ENCODE results near the gene MRPS9. TPM values are rescaled to one million over a fixed set of nuclear protein-coding genes. Genes with fewer than 3 reads are reported as not detected.
A peak's percentile ranks its signal among the peaks of the same experiment; 100 is the strongest.

MRPS9 gene
- total and polyA plus RNA-seq, 2 of the 13 experiments (the other 11 are each of a cell fraction or from before 2014, with no cell fraction given) = 31.2 to 91.8 TPM

DNA sequence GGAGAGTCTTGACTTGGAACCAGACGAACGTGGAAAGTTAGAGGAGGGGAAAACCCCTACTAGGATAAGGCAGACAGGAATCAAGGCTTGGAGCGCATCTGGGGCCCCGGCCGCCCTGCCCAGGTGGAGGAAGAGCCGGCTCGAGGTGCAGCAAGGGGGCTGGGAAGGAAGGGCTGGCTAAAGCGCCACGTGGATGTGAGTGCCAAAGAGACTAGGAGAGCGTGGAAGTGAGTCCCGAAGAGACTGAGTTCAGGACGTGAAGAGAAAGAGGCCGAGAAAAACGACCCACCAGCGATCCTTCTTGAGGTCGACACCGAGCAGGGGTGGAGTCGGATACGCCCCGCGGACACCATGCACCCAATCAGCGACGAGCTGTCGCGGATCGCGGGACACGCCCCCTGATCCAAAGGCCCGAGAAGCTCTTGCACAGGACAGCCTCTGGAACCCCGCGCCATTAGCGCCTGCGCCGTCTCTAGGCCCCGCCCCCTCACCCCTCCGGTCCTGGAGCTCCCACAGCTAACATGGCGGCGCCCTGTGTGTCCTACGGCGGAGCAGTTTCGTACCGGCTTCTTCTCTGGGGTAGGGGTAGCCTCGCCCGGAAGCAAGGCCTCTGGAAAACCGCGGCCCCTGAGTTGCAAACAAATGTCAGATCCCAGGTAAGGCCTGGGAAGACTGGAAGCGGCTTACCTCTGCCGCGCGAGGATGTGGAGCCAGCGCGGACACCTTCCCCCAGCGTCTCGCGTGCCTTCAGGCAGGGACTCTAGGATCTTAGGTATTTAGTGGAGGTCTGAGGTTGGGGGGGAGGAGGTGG lies at the start of gene MRPS9 (continued):
- TF ChIP-seq HOMEZ (CRISPR knock-in tag; IDR thresholded peaks at IDR 0.05; ENCODE audit: low read depth) (peak; percentile 75), SRSF9 (IDR thresholded peaks at IDR 0.05; ENCODE audit: borderline replicate concordance, insufficient read depth, low read depth, low read length, poor library complexity, severe bottlenecking) (no peak), ZNF530 (CRISPR knock-in tag; IDR thresholded peaks at IDR 0.05; ENCODE audit: low read depth) (no peak), CREB1 (IDR thresholded peaks at IDR 0.05) (peak; percentile 28; the same call in 1 of the 2 replicates), CREB1 (CRISPR knock-in tag; IDR thresholded peaks at IDR 0.05) (no peak), ZSCAN9 (CRISPR knock-in tag; IDR thresholded peaks at IDR 0.05; ENCODE audit: borderline replicate concordance) (peak; percentile 62; the same call in 1 of the 2 replicates), ZBTB3 (CRISPR knock-in tag; IDR thresholded peaks at IDR 0.05; ENCODE audit: borderline replicate concordance, low read depth) (no peak; the same call in 1 of the 2 replicates), SMAD9 (CRISPR knock-in tag; IDR thresholded peaks at IDR 0.05) (peak; percentile 20; the same call in 1 of the 2 replicates), ZNF746 (CRISPR knock-in tag; IDR thresholded peaks at IDR 0.05) (peak; percentile 64; the same call in 1 of the 2 replicates), ZZZ3 (CRISPR knock-in tag; IDR thresholded peaks at IDR 0.05; ENCODE audit: borderline replicate concordance) (0 out of 2 replicates have a peak, but pooled peaks have one; percentile 47), SAFB2 (CRISPR knock-in tag; IDR thresholded peaks at IDR 0.05; ENCODE audit: borderline replicate concordance, low read depth) (peak; percentile 62; the same call in 1 of the 2 replicates), RBAK (CRISPR knock-in tag; IDR thresholded peaks at IDR 0.05) (no peak), ZBTB7B (CRISPR knock-in tag; IDR thresholded peaks at IDR 0.05) (peak; percentile 33; the same call in 1 of the 2 replicates), KDM6A (CRISPR knock-in tag; IDR thresholded peaks at IDR 0.05; ENCODE audit: low read depth) (no peak), ZNF709 (CRISPR knock-in tag; IDR thresholded peaks at IDR 0.05) (no peak), GZF1 (CRISPR knock-in tag; IDR thresholded peaks at IDR 0.05) (peak; percentile 43; the same call in 1 of the 2 replicates), GABPA (IDR thresholded peaks at IDR 0.05; ENCODE audit: low read depth, low read length) (no peak), GABPA (CRISPR knock-in tag; IDR thresholded peaks at IDR 0.05; ENCODE audit: low read depth) (peak; percentile 27; the same call in 1 of the 2 replicates), MED8 (CRISPR knock-in tag; IDR thresholded peaks at IDR 0.05; ENCODE audit: insufficient replicate concordance) (peak; percentile 91)
- TF ChIP-seq, protein P1, sequence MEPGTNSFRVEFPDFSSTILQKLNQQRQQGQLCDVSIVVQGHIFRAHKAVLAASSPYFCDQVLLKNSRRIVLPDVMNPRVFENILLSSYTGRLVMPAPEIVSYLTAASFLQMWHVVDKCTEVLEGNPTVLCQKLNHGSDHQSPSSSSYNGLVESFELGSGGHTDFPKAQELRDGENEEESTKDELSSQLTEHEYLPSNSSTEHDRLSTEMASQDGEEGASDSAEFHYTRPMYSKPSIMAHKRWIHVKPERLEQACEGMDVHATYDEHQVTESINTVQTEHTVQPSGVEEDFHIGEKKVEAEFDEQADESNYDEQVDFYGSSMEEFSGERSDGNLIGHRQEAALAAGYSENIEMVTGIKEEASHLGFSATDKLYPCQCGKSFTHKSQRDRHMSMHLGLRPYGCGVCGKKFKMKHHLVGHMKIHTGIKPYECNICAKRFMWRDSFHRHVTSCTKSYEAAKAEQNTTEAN (CRISPR knock-in tag; conservative IDR thresholded peaks at IDR 0.05) = 0 out of 2 replicates have a peak, but pooled peaks have one; percentile 44
- TF ChIP-seq, protein P2, sequence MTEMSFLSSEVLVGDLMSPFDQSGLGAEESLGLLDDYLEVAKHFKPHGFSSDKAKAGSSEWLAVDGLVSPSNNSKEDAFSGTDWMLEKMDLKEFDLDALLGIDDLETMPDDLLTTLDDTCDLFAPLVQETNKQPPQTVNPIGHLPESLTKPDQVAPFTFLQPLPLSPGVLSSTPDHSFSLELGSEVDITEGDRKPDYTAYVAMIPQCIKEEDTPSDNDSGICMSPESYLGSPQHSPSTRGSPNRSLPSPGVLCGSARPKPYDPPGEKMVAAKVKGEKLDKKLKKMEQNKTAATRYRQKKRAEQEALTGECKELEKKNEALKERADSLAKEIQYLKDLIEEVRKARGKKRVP (CRISPR knock-in tag; IDR thresholded peaks at IDR 0.05) = 0 out of 4 replicates have a peak, but pooled peaks of 1 of the 2 experiments have one; percentile 31
- TF ChIP-seq, protein P3, sequence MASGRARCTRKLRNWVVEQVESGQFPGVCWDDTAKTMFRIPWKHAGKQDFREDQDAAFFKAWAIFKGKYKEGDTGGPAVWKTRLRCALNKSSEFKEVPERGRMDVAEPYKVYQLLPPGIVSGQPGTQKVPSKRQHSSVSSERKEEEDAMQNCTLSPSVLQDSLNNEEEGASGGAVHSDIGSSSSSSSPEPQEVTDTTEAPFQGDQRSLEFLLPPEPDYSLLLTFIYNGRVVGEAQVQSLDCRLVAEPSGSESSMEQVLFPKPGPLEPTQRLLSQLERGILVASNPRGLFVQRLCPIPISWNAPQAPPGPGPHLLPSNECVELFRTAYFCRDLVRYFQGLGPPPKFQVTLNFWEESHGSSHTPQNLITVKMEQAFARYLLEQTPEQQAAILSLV (CRISPR knock-in tag; IDR thresholded peaks at IDR 0.05; ENCODE audit: borderline replicate concordance) = peak; percentile 78; the same call in 1 of the 2 replicates
- TF ChIP-seq, protein P4, sequence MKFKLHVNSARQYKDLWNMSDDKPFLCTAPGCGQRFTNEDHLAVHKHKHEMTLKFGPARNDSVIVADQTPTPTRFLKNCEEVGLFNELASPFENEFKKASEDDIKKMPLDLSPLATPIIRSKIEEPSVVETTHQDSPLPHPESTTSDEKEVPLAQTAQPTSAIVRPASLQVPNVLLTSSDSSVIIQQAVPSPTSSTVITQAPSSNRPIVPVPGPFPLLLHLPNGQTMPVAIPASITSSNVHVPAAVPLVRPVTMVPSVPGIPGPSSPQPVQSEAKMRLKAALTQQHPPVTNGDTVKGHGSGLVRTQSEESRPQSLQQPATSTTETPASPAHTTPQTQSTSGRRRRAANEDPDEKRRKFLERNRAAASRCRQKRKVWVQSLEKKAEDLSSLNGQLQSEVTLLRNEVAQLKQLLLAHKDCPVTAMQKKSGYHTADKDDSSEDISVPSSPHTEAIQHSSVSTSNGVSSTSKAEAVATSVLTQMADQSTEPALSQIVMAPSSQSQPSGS (CRISPR knock-in tag; IDR thresholded peaks at IDR 0.05) = peak; percentile 50; the same call in 1 of the 2 replicates

All from HepG2 (cell line).